Endothelial cell of umbilical vein (primary cell): Measurements from ENCODE around the gene TUB.

Source experiments
- CTCF ChIP-seq, 2 donors: IDR thresholded peaks; 1 replicate in 1 of 2; 2 replicates in 1 of 2; pipeline ENCODE4 v1.5.1; 2011; ENCODE audit warnings: low read length in 2 of 2, mild to moderate bottlenecking in 2 of 2, moderate library complexity in 2 of 2, control low read depth in 1 of 2, inconsistent platforms in 1 of 2, low read depth in 1 of 2; ENCODE audit not compliant: insufficient read depth in 1 of 2; ENCODE audit errors: extremely low read depth in 1 of 2
- EZH2 ChIP-seq: IDR thresholded peaks from 2 replicates; pipeline ENCODE4 v1.6.1; 2012; ENCODE audit warnings: borderline replicate concordance, low read depth, mild to moderate bottlenecking, moderate library complexity, low read length, inconsistent platforms; ENCODE audit not compliant: severe bottlenecking
- FOS ChIP-seq: IDR thresholded peaks from 2 replicates; pipeline ENCODE4 v1.6.1; 2011; ENCODE audit warnings: mild to moderate bottlenecking, low read length, moderate library complexity, borderline replicate concordance; ENCODE audit not compliant: insufficient read depth
- GATA2 ChIP-seq: IDR thresholded peaks from 2 replicates; pipeline ENCODE4 v1.7.0; 2011; ENCODE audit warnings: low read depth, mild to moderate bottlenecking, moderate library complexity, mixed read lengths, low read length; ENCODE audit not compliant: insufficient read length, insufficient read depth
- JUN ChIP-seq: IDR thresholded peaks from 2 replicates; pipeline ENCODE4 v1.6.1; 2011; ENCODE audit warnings: borderline replicate concordance, low read depth; ENCODE audit not compliant: insufficient read length, insufficient read depth
- MAX ChIP-seq: IDR thresholded peaks from 2 replicates; pipeline ENCODE4 v1.6.1; 2011; ENCODE audit not compliant: insufficient read depth, insufficient read length
- MYC ChIP-seq: IDR thresholded peaks from one replicate; pipeline ENCODE4 v1.6.1; 2011; ENCODE audit warnings: mild to moderate bottlenecking, low read depth, low read length
- POLR2A ChIP-seq: IDR thresholded peaks from 2 replicates; pipeline ENCODE4 v1.6.1; 2012; ENCODE audit warnings: low read depth, mild to moderate bottlenecking, control low read depth, low read length
- POLR2AphosphoS5 ChIP-seq: IDR thresholded peaks from 2 replicates; pipeline ENCODE4 v1.6.1; 2012; ENCODE audit warnings: low read depth, mild to moderate bottlenecking, control low read depth, low read length, moderate library complexity; ENCODE audit not compliant: insufficient read depth

GRCh38 chr11:8041576-8041975 is 39.4 kb upstream of the TUB start:
- TF ChIP-seq EZH2 (no peak), MYC (no peak), POLR2A (no peak), CTCF (IDR thresholded peaks at IDR 0.05; ENCODE audit: extremely low read depth in 1 of 2, insufficient read depth in 1 of 2, low read depth in 1 of 2, low read length in 2 of 2) (no peak), POLR2AphosphoS5 (no peak), MAX (no peak), FOS (no peak), JUN (no peak), GATA2 (no peak)
